GM18526 (cell line): Measurements from ENCODE around the gene KRT14.

Source experiments
- POLR2A ChIP-seq: IDR thresholded peaks from 3 replicates; pipeline ENCODE4 v1.6.1; 2011; ENCODE audit not compliant: insufficient read length; ENCODE audit errors: extremely low read depth

The KRT14 gene

GRCh38 chr17:41599680-41600079 is 13.0 kb upstream of the KRT14 start:
- TF ChIP-seq POLR2A, result no peak

- TF ChIP-seq POLR2A, result no peak
These were observed 8.9 kb upstream of the KRT14 start for GRCh38 chr17:41595585-41595984.

- TF ChIP-seq POLR2A, result no peak
These were observed 7.7 kb upstream of the KRT14 start for GRCh38 chr17:41594363-41594915.

- no peak for TF ChIP-seq POLR2A
These were observed 6.7 kb upstream of the KRT14 start for GRCh38 chr17:41593306-41593981.

- no peak for TF ChIP-seq POLR2A
These were observed 6.1 kb upstream of the KRT14 start for GRCh38 chr17:41592601-41593305.

- no peak for TF ChIP-seq POLR2A
These were observed 2.6 kb upstream of the KRT14 start for GRCh38 chr17:41589301-41589700.

GRCh38 chr17:41588126-41588810 is 1.6 kb upstream of the KRT14 start:
- TF ChIP-seq POLR2A, result no peak

GRCh38 chr17:41585301-41586056 is 1.2 kb downstream of the KRT14 start:
- no peak for TF ChIP-seq POLR2A

GRCh38 chr17:41583137-41584127 is 3.3 kb downstream of the KRT14 start:
- no peak for TF ChIP-seq POLR2A

- no peak for TF ChIP-seq POLR2A
These were observed 5.2 kb downstream of the KRT14 start for GRCh38 chr17:41581366-41582060.

- no peak for TF ChIP-seq POLR2A
These were observed 5.9 kb downstream of the KRT14 start for GRCh38 chr17:41580687-41581365.

- TF ChIP-seq POLR2A, result no peak
These were observed 6.5 kb downstream of the KRT14 start for GRCh38 chr17:41580244-41580575.
